AG10803 (cell line): ENCODE results near the gene STYXL2.
A peak's percentile ranks its signal among the peaks of the same experiment; 100 is the strongest.

Experiments
- DNase-seq: peaks from one replicate; pipeline ENCODE4 v3.0.0; 2010; ENCODE audit warnings: low read depth
- H3K4me3 ChIP-seq: 2 replicates; pipeline ENCODE4 v1.5.1; 2011; ENCODE audit warnings: mild to moderate bottlenecking, low read length, control low read depth
- TF ChIP-seq, protein P1 (sequence below): conservative IDR thresholded peaks from 2 replicates; pipeline ENCODE4 v1.5.1; 2011; ENCODE audit warnings: mild to moderate bottlenecking, low read length, control low read depth, inconsistent platforms

STYXL2 gene

DNA sequence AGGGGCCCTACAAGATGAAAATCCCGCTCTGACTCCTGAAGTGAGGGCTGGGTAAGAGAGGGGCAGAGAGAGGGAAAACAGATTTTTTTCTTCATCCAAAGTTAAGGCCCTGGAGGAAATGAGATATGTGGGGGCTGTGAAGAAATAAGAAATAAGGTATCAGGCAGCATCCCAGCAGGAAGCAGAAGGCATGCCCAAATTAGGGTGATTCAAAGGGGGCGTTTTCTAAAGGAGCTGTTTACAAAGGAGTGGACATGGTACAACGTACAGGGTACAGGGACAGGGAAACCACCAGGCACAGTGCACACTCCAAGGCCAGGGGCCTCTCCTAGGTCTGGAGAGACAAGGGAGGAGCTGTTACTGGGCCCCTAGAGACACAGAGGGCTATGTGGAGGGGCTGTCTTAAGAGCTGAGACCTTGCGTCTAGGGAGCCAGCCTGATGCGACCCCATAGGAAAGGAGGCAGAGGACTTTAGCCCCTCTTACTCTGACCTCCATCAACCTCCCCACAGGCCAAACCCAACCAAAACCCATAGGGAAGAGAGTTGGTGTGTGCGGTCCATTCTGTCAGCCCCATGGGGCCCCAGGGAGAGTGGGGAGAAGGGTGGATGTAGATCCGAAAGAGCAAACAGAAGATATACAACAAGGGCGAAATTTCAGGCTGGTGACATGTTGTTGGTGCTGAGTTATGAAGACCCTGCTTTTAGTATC, 38.6 kb downstream of the STYXL2 start:
- TF ChIP-seq, protein P1, sequence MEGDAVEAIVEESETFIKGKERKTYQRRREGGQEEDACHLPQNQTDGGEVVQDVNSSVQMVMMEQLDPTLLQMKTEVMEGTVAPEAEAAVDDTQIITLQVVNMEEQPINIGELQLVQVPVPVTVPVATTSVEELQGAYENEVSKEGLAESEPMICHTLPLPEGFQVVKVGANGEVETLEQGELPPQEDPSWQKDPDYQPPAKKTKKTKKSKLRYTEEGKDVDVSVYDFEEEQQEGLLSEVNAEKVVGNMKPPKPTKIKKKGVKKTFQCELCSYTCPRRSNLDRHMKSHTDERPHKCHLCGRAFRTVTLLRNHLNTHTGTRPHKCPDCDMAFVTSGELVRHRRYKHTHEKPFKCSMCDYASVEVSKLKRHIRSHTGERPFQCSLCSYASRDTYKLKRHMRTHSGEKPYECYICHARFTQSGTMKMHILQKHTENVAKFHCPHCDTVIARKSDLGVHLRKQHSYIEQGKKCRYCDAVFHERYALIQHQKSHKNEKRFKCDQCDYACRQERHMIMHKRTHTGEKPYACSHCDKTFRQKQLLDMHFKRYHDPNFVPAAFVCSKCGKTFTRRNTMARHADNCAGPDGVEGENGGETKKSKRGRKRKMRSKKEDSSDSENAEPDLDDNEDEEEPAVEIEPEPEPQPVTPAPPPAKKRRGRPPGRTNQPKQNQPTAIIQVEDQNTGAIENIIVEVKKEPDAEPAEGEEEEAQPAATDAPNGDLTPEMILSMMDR: no peak
- DNase-seq: no peak
- H3K4me3 ChIP-seq: no peak overlapping the region

DNA sequence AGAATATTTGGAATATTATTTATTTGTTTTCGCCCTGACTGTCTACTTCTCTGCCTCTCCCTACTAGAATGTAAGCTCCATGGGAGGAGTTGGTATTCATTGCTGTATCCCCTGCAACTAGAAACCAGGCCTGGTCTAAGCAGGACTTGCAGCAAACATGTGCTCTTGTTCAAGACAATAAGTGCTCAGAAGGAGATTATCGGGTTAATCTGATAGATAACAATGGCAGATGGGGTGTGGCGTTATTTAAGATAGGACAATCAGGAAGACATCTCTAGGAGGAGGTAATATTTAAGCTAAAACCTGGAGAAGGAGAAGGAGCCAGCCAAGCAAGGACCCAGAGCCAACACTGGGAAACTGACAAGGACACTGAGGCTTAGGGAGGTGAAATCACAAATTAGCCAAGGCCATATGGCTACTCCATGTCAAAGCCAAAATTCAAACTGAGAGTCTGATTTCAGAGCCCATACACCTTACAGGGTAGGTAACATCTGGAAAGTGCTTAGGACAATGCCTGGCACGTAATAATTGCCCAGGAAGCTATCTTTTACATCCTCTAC, 41.5 kb downstream of the STYXL2 start:
- DNase-seq: no peak
- TF ChIP-seq, protein P1: no peak
- H3K4me3 ChIP-seq: no peak overlapping the region

DNA sequence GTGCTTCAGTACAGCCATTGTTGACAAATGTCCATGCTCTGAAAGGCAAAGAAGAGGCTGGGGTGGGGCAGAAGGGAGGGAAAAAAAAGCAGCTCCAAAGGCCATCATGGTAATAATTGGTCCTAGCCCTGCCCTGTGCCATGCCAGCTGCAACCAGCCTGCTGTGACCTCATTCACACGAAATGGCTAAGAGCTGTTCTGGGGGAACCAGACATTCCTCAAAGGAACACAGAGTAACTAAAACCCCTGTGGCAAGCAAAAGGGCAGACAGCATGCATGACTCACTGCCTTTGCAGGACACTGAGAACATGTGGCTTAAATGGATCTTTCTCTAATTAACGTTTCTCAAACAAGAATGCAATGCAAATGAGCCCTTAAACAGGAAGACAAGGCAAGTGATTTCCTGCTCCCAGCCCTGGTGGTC, 42.3 kb downstream of the STYXL2 start:
- TF ChIP-seq, protein P1: no peak
- no peak overlapping the region for H3K4me3 ChIP-seq

DNA sequence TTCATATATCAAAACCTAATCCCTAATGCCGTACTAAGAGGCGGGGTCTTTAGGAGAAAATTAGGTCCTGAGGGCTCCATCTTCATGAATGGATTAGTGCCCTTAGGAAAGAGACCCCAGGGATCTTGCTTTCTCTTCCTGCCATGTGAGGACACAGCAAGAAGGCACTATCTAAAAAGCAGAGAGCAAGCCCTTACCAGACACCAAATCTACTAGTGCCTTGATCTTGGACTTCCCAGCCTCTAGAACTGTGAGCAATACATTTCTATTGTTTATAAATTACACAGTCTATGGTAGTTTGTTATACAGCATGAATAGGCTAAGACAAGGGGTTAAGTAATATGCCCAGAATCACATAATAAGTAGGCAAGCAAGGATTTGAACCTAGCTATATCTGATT, 42.9 kb downstream of the STYXL2 start:
- DNase-seq: no peak
- TF ChIP-seq, protein P1: no peak
- H3K4me3 ChIP-seq: no peak overlapping the region

More for the DNA sequence above, 42.3 kb downstream of the STYXL2 start:
- DNase-seq: peak; percentile 25

DNA sequence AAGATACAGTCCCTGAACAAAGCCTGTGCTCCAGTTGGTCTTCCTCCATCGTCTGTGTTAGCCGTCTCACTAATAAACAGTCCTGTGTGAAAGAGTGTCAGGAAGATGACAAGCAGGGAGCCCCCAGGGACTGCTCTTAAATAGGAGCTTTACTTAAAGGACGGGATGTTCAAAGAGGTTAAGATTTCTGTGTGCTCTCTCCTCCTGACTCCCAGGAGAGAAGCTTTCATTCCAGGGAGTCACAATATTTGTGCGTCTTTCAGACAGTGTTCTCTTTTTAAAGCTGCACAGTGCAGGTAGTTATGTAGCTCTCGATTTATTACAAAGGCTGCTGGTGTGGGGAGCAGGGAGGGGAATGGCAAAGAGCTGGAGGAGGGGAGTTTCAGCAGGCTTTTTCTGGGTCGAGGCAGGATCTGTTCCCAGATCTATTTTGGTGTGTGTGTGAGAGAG, 43.5 kb downstream of the STYXL2 start:
- TF ChIP-seq, protein P1: no peak
- H3K4me3 ChIP-seq: no peak overlapping the region
- DNase-seq: no peak

DNA sequence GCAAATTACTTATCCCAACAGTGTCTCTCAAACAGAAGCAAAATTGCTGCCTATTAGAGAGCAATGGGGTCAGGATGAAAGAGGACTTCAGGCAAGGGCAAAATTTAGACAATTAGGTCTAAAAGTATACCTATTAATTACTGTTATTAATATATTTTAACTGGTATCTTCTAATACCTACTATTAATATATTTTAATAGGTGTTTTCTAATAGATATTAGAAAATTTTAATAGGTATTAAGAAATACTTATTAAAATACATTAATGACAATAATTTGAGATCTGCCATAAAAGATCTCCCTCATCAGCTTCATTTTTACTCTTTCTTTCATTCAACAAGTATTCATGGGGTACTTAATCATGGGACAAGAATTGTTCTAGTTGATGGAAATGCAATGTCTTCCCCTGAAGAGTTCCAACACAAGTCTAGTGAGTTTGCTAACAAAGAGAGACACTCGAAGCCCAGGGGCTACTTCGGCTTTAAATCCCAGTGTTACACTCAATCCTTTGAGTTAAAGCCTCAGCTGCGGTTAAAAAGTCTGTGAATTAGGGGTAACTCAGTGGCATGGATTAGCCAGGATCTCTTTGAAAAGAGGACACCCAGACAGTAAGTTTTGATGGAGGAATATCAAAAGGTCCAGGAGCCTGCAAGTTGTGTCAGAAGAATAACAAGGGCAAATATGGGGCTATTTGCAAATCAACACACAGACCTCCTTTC, 44.1 kb downstream of the STYXL2 start:
- no peak for DNase-seq
- no peak overlapping the region for H3K4me3 ChIP-seq
- TF ChIP-seq, protein P1: no peak
